ENCODE data around the gene KL. TPM values are rescaled to one million over a fixed set of nuclear protein-coding genes. Genes with fewer than 3 reads are reported as not detected.

The KL gene
- total and polyA plus RNA-seq, 2 of the 8 experiments (the other 6 are each of a cell fraction or from before 2014, with no cell fraction given): 0.02 TPM; not detected in 1

DNA sequence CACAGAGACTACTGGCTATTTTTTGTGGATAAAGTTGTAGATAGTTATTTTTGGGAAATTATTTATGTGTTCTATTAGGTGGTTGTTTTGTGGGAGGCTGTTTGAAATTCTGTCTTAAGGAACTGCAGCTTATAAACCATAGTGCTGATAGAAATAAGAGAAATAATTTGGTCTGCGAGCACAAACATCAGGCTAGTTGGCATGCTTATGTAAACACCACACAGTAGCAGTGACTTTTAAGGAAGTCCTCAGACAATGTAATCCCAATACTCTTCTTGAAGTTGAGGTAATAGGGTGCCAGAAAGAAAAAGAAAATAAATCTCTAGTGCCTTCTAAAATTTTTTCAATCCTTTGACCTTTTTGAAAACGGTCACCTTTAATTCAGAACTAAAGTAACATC, 23.9 kb downstream of the KL start:
- Histone ChIP-seq H3K9ac (replicated peaks in 1 of 4; ENCODE audit: extremely low read depth in 1 of 4, low read depth in 3 of 4, low read length in 3 of 4) (no peak overlapping the region), H3K23ac (ENCODE audit: insufficient read length) (no peak overlapping the region), H2BK15ac (ENCODE audit: low read length) (no peak overlapping the region), H2BK5ac (ENCODE audit: low read depth, low read length) (no peak overlapping the region), H4K20me1 (replicated peaks in 1 of 2; ENCODE audit: control insufficient read depth in 1 of 2, insufficient read depth in 2 of 2, low read length in 2 of 2) (peaks cover 0 to 2% of the 10 kb centered on the region in 2 experiments), H3K4me2 (ENCODE audit: insufficient read depth in 1 of 2, low read depth in 2 of 2, low read length in 2 of 2) (no peak overlapping the region), H3K4ac (replicated peaks; ENCODE audit: insufficient read length, low read depth, low read length) (no peak overlapping the region), H2AK5ac (ENCODE audit: low read depth, low read length) (no peak overlapping the region), H3K27me3 (replicated peaks in 1 of 4; ENCODE audit: control insufficient read depth in 3 of 4, extremely low read depth in 1 of 4, insufficient read depth in 3 of 4, low read length in 3 of 4) (no peaks in the 10 kb centered on the region), H3K18ac (ENCODE audit: extremely low read depth, low read length) (no peak overlapping the region), H3K36me3 (ENCODE audit: control insufficient read depth in 2 of 4, insufficient read depth in 4 of 4, low read length in 3 of 4) (no peaks in the 10 kb centered on the region), H4K5ac (ENCODE audit: insufficient read length, low read depth, low read length) (no peak overlapping the region), H4K8ac (ENCODE audit: extremely low read depth, insufficient read depth, low read length) (no peak overlapping the region), H2BK20ac (ENCODE audit: low read length) (no peak overlapping the region), H3K27ac (ENCODE audit: low read depth, low read length) (no peak overlapping the region), H3K4me3 (ENCODE audit: extremely low read depth in 1 of 4, insufficient read depth in 2 of 4, low read depth in 3 of 4, low read length in 4 of 4) (no peak overlapping the region), H4K91ac (replicated peaks; ENCODE audit: insufficient read length, low read length) (no peak overlapping the region), H2BK12ac (ENCODE audit: low read depth, low read length) (no peak overlapping the region), H2BK120ac (replicated peaks; ENCODE audit: low read depth, low read length) (no peak overlapping the region), H3K79me1 (ENCODE audit: low read depth, low read length) (no peaks in the 10 kb centered on the region), H3K4me1 (replicated peaks in 1 of 4; ENCODE audit: control insufficient read depth in 3 of 4, insufficient read depth in 4 of 4, low read length in 3 of 4) (peaks cover 0 to 5% (median 0%) of the 10 kb centered on the region in 4 experiments; a peak in 2 of 7 replicates), H3K79me2 (ENCODE audit: control insufficient read depth in 1 of 2, insufficient read depth in 2 of 2, low read length in 2 of 2) (no peaks in the 10 kb centered on the region), H3K14ac (ENCODE audit: insufficient read length) (no peak overlapping the region), H3K9me3 (ENCODE audit: insufficient read depth in 2 of 2, low read depth in 1 of 2, low read length in 1 of 2) (no peaks in the 10 kb centered on the region), H2AFZ (ENCODE audit: low read length) (no peak overlapping the region), H3K56ac (replicated peaks; ENCODE audit: insufficient read length, low read depth, low read length) (no peak overlapping the region), H3K23me2 (ENCODE audit: low read depth, low read length) (peaks cover 3% of the 10 kb centered on the region; the same call in 1 of the 2 replicates)
- FAIRE-seq: no peak
- CTCF ChIA-PET (ENCODE audit: partially characterized antibody): interaction anchor here (0.8 kb wide), 1 partner anchor 18 kb away, joined by 3 read pairs; no protein-coding TSS in a partner anchor
- POLR2A ChIA-PET (ENCODE audit: partially characterized antibody): no interaction called here
- 89% methylated on average over 2 of the region's 2 CpGs; no CpG with 5 or more reads in 1 of the 2 experiments for WGBS, 2 experiments (ENCODE audit: extremely low coverage in 1 of 2, insufficient coverage in 1 of 2, insufficient read length in 1 of 2, insufficient replicate concordance in 2 of 2, low coverage in 1 of 2, low lambda C conversion rate in 2 of 2, missing lambda C conversion rate in 1 of 2)
- DNase-seq (ENCODE audit: low read depth in 1 of 2, low spot score in 2 of 2): no peak
- TF ChIP-seq POLR2AphosphoS5 (IDR thresholded peaks at IDR 0.05; ENCODE audit: low read depth, low read length): no peak
- no peak for TF ChIP-seq SIN3A (conservative IDR thresholded peaks at IDR 0.05 in 1 of 2, IDR thresholded peaks at IDR 0.05 in 1 of 2; ENCODE audit: low read depth in 1 of 2, low read length in 2 of 2)
- TF ChIP-seq CREB1 (IDR thresholded peaks at IDR 0.05): no peak
- no peak for TF ChIP-seq BRCA1 (IDR thresholded peaks at IDR 0.05; ENCODE audit: low read depth, low read length)
- TF ChIP-seq TEAD4 (IDR thresholded peaks at IDR 0.05; ENCODE audit: low read depth, low read length): no peak
- TF ChIP-seq TBP (IDR thresholded peaks at IDR 0.05; ENCODE audit: low read depth, low read length): no peak
- TF ChIP-seq RXRA (IDR thresholded peaks at IDR 0.05; ENCODE audit: insufficient read depth, low read depth, low read length): no peak
- TF ChIP-seq SP2 (IDR thresholded peaks at IDR 0.05; ENCODE audit: low read length): no peak
- no peak for TF ChIP-seq CBX5 (IDR thresholded peaks at IDR 0.05; ENCODE audit: low read depth, low read length)
